Subcutaneous adipose tissue (tissue), 4 donors: ENCODE results near the gene CASP12. TPM values are rescaled to one million over a fixed set of nuclear protein-coding genes. Genes with fewer than 3 reads are reported as not detected.

Experiments used
- CTCF ChIP-seq: fragments of 450-650 bp; IDR thresholded peaks from one replicate; pipeline ENCODE4 v1.5.1; 2016; ENCODE audit warnings: low read depth, mild to moderate bottlenecking, control low read depth, antibody characterized with exemption, moderate library complexity
- total RNA-seq, 4 donors: library from RNA; depleted of rRNA; stranded (reverse); fragments of >200 nt; gene quantifications; one replicate each; pipeline ENCODE4 v1.1.0, GENCODE V29; 2016

The CASP12 gene
- total RNA-seq, 4 donors from 2014 or later = 0.66 to 5.1 (median 1.9) TPM

- no peak for TF ChIP-seq CTCF
These were observed 14.9 kb downstream of the CASP12 start for GRCh38 chr11:104883342-104883741.

GRCh38 chr11:104881117-104881794, 17.0 kb downstream of the CASP12 start:
- no peak for TF ChIP-seq CTCF

- TF ChIP-seq CTCF = no peak
These were observed 18.6 kb downstream of the CASP12 start for GRCh38 chr11:104879514-104880190.

- no peak for TF ChIP-seq CTCF
These were observed 21.3 kb downstream of the CASP12 start for GRCh38 chr11:104876861-104877431.

- TF ChIP-seq CTCF = no peak
These were observed 21.9 kb downstream of the CASP12 start for GRCh38 chr11:104876324-104876723.

- no peak for TF ChIP-seq CTCF
These were observed 25.0 kb downstream of the CASP12 start for GRCh38 chr11:104873252-104873651.

- no peak for TF ChIP-seq CTCF
These were observed 25.9 kb downstream of the CASP12 start for GRCh38 chr11:104872393-104872792.
